ENCODE results near the gene BCL10. TPM values are rescaled to one million over a fixed set of nuclear protein-coding genes. Genes with fewer than 3 reads are reported as not detected.

BCL10 gene
- total RNA-seq, 1 donor from 2014 or later: 8.4 TPM

GRCh38 chr1:85306236-85306635, 29.8 kb upstream of the BCL10 start:
- intact Hi-C loops (cut with micrococcal nuclease): loop anchor here (5.0 kb wide), 2 partner anchors 196 to 386 kb away; no protein-coding TSS in a partner anchor
- no peak for ATAC-seq
- no peak for DNase-seq

GRCh38 chr1:85303440-85304162, 27.2 kb upstream of the BCL10 start:
- DNase-seq: no peak
- intact Hi-C loops (cut with micrococcal nuclease): no loop called here
- no peak for ATAC-seq

GRCh38 chr1:85300140-85300539, 23.7 kb upstream of the BCL10 start:
- ATAC-seq (no peak), DNase-seq (no peak)
- intact Hi-C loops (cut with micrococcal nuclease): no loop called here

- DNase-seq (no peak), ATAC-seq (peak; percentile 84)
- intact Hi-C loops (cut with micrococcal nuclease): no loop called here
Measured at GRCh38 chr1:85297855-85298629, 21.6 kb upstream of the BCL10 start.

GRCh38 chr1:85297538-85297854, 21.1 kb upstream of the BCL10 start:
- DNase-seq: no peak
- intact Hi-C loops (cut with micrococcal nuclease): no loop called here
- ATAC-seq: no peak

- DNase-seq (no peak), ATAC-seq (no peak)
- intact Hi-C loops (cut with micrococcal nuclease): no loop called here
Measured at GRCh38 chr1:85296980-85297379, 20.5 kb upstream of the BCL10 start.

GRCh38 chr1:85295654-85296053, 19.2 kb upstream of the BCL10 start:
- intact Hi-C loops (cut with micrococcal nuclease): no loop called here
- ATAC-seq (no peak), DNase-seq (no peak)

GRCh38 chr1:85295006-85295431, 18.6 kb upstream of the BCL10 start:
- DNase-seq: no peak
- intact Hi-C loops (cut with micrococcal nuclease): no loop called here
- no peak for ATAC-seq

- ATAC-seq: no peak
- intact Hi-C loops (cut with micrococcal nuclease): no loop called here
- no peak for DNase-seq
Measured at GRCh38 chr1:85290826-85291225, 14.4 kb upstream of the BCL10 start.

- ATAC-seq: peak; percentile 78
- intact Hi-C loops (cut with micrococcal nuclease): no loop called here
- DNase-seq: no peak
Measured at GRCh38 chr1:85289848-85290335, 13.5 kb upstream of the BCL10 start.

- intact Hi-C loops (cut with micrococcal nuclease): no loop called here
- ATAC-seq (no peak), DNase-seq (no peak)
Measured at GRCh38 chr1:85289207-85289847, 12.9 kb upstream of the BCL10 start.

- DNase-seq: no peak
- intact Hi-C loops (cut with micrococcal nuclease): no loop called here
- ATAC-seq: no peak
Measured at GRCh38 chr1:85284202-85284601, 7.8 kb upstream of the BCL10 start.

GRCh38 chr1:85283475-85284199, 7.2 kb upstream of the BCL10 start:
- intact Hi-C loops (cut with micrococcal nuclease): no loop called here
- peak; percentile 74 for ATAC-seq
- DNase-seq: peak; percentile 50

GRCh38 chr1:85282424-85282823, 6.0 kb upstream of the BCL10 start:
- intact Hi-C loops (cut with micrococcal nuclease): no loop called here
- DNase-seq (no peak), ATAC-seq (no peak)

GRCh38 chr1:85280636-85281035, 4.2 kb upstream of the BCL10 start:
- no peak for DNase-seq
- ATAC-seq: no peak
- intact Hi-C loops (cut with micrococcal nuclease): no loop called here

GRCh38 chr1:85279458-85280080, 3.1 kb upstream of the BCL10 start:
- DNase-seq (no peak), ATAC-seq (no peak)
- intact Hi-C loops (cut with micrococcal nuclease): no loop called here

GRCh38 chr1:85278853-85279314, 2.5 kb upstream of the BCL10 start:
- DNase-seq: no peak
- no peak for ATAC-seq
- intact Hi-C loops (cut with micrococcal nuclease): no loop called here

- no peak for ATAC-seq
- intact Hi-C loops (cut with micrococcal nuclease): no loop called here
- no peak for DNase-seq
Measured at GRCh38 chr1:85277802-85278201, 1.4 kb upstream of the BCL10 start.

GRCh38 chr1:85276978-85277639, 677 bp upstream of the BCL10 start:
- ATAC-seq: no peak
- intact Hi-C loops (cut with micrococcal nuclease): no loop called here
- no peak for DNase-seq

All from left ventricle myocardium superior (tissue), 1 donor.